GM18861 (cell line): ENCODE data around the gene MAP1A.
"Not testable (repeated sequence)": the region's sequence is repeated elsewhere in the genome, so short reads cannot be mapped to it uniquely, and the experiment has no call there.

ENCODE experiments used
- ATAC-seq: cut with Tn5 transposase; IDR thresholded peaks from one replicate; pipeline ENCODE4 v1.9.1; 2021; ENCODE audit not compliant: unreplicated experiment

MAP1A gene

GRCh38 chr15:43528542-43529007 lies 11.2 kb downstream of the MAP1A start:
- no peak for ATAC-seq

- no peak for ATAC-seq
Observed at GRCh38 chr15:43529141-43529540, 11.7 kb downstream of the MAP1A start.

GRCh38 chr15:43529587-43530345 lies 12.4 kb downstream of the MAP1A start:
- ATAC-seq: no peak

- no peak for ATAC-seq
Observed at GRCh38 chr15:43531018-43531670, 13.7 kb downstream of the MAP1A start.

- ATAC-seq: not testable (repeated sequence)
Observed at GRCh38 chr15:43532826-43533225, 15.4 kb downstream of the MAP1A start.

- ATAC-seq: no peak
Observed at GRCh38 chr15:43534897-43535296, 17.5 kb downstream of the MAP1A start.

- ATAC-seq: no peak
Observed at GRCh38 chr15:43538091-43538490, 20.7 kb downstream of the MAP1A start.

GRCh38 chr15:43541785-43542184 lies 24.4 kb downstream of the MAP1A start:
- ATAC-seq: no peak

GRCh38 chr15:43544266-43544665 lies 26.9 kb downstream of the MAP1A start:
- ATAC-seq: no peak

GRCh38 chr15:43545426-43545825 lies 28.0 kb downstream of the MAP1A start:
- ATAC-seq: no peak

- ATAC-seq: no peak
Observed at GRCh38 chr15:43547539-43547938, 30.1 kb downstream of the MAP1A start.

- ATAC-seq: no peak
Observed at GRCh38 chr15:43550527-43551363, 33.3 kb downstream of the MAP1A start.

- no peak for ATAC-seq
Observed at GRCh38 chr15:43552256-43552655, 34.8 kb downstream of the MAP1A start.

- ATAC-seq: no peak
Observed at GRCh38 chr15:43552986-43553385, 35.6 kb downstream of the MAP1A start.

- not testable (repeated sequence) for ATAC-seq
Observed at GRCh38 chr15:43562753-43563152, 45.3 kb downstream of the MAP1A start.

GRCh38 chr15:43563793-43564192 lies 46.4 kb downstream of the MAP1A start:
- not testable (repeated sequence) for ATAC-seq

GRCh38 chr15:43566615-43567014 lies 49.2 kb downstream of the MAP1A start:
- ATAC-seq: not testable (repeated sequence)

- ATAC-seq: not testable (repeated sequence)
Observed at GRCh38 chr15:43574607-43575006, 57.2 kb downstream of the MAP1A start.
